Measurements from ENCODE around the gene TSPAN3.

- TF ChIP-seq NFATC4 (CRISPR knock-in tag; IDR thresholded peaks at IDR 0.05) (no peak), E2F5 (CRISPR knock-in tag; IDR thresholded peaks at IDR 0.05) (no peak), PREB (CRISPR knock-in tag; IDR thresholded peaks at IDR 0.05; ENCODE audit: borderline replicate concordance) (no peak), JUN (CRISPR knock-in tag; IDR thresholded peaks at IDR 0.05) (no peak), HMGXB4 (CRISPR knock-in tag; IDR thresholded peaks at IDR 0.05) (no peak), NFE2L1 (CRISPR knock-in tag; IDR thresholded peaks at IDR 0.05) (no peak), RELA (CRISPR knock-in tag; IDR thresholded peaks at IDR 0.05; ENCODE audit: borderline replicate concordance) (no peak), TEAD1 (CRISPR knock-in tag; IDR thresholded peaks at IDR 0.05) (no peak), MAX (CRISPR knock-in tag; IDR thresholded peaks at IDR 0.05) (no peak), E2F4 (CRISPR knock-in tag; IDR thresholded peaks at IDR 0.05; ENCODE audit: borderline replicate concordance, low read depth) (no peak), ZNF121 (CRISPR knock-in tag; IDR thresholded peaks at IDR 0.05) (no peak), ESRRA (CRISPR knock-in tag; IDR thresholded peaks at IDR 0.05; ENCODE audit: borderline replicate concordance) (no peak)
- TF ChIP-seq, protein P1, sequence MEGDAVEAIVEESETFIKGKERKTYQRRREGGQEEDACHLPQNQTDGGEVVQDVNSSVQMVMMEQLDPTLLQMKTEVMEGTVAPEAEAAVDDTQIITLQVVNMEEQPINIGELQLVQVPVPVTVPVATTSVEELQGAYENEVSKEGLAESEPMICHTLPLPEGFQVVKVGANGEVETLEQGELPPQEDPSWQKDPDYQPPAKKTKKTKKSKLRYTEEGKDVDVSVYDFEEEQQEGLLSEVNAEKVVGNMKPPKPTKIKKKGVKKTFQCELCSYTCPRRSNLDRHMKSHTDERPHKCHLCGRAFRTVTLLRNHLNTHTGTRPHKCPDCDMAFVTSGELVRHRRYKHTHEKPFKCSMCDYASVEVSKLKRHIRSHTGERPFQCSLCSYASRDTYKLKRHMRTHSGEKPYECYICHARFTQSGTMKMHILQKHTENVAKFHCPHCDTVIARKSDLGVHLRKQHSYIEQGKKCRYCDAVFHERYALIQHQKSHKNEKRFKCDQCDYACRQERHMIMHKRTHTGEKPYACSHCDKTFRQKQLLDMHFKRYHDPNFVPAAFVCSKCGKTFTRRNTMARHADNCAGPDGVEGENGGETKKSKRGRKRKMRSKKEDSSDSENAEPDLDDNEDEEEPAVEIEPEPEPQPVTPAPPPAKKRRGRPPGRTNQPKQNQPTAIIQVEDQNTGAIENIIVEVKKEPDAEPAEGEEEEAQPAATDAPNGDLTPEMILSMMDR (IDR thresholded peaks at IDR 0.05), result no peak
Measured at GRCh38 chr15:77068633-77069032, 2.3 kb downstream of the TSPAN3 start.

All from WTC11 (cell line).